GM12892 (cell line): ENCODE results near the gene NFASC.

Experiments
- POLR2A ChIP-seq: IDR thresholded peaks from 2 replicates; pipeline ENCODE4 v1.6.1; 2011; ENCODE audit warnings: low read depth, low read length, control low read depth
- POLR2AphosphoS5 ChIP-seq: IDR thresholded peaks from 2 replicates; pipeline ENCODE4 v1.6.1; 2011; ENCODE audit warnings: low read depth, low read length, control low read depth
- TAF1 ChIP-seq: IDR thresholded peaks from 2 replicates; pipeline ENCODE4 v1.6.1; 2011; ENCODE audit warnings: low read depth, mild to moderate bottlenecking, control low read depth, low read length, borderline replicate concordance

DNA sequence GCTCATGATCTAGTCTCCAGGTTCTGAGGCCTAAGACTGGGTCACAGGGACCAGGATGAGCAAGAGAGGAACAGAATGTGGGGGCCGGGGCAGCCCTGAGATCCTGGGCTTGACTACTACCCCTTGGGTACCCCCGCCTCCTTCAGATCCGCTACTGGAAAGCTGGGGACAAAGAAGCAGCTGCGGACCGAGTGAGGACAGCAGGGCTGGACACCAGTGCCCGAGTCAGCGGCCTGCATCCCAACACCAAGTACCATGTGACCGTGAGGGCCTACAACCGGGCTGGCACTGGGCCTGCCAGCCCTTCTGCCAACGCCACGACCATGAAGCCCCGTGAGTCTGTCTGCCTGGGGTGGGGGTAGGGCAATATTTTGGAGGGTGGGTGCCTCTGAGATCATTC lies 201.1 kb downstream of the NFASC start:
- TF ChIP-seq POLR2AphosphoS5: no peak
- no peak for TF ChIP-seq POLR2A
- TF ChIP-seq TAF1: no peak
